GM20000 (cell line): ENCODE measurements around the gene GPRIN3.

ENCODE experiments used
- DNase-seq: peaks from one replicate; pipeline ENCODE4 v3.0.0; 2012; ENCODE audit warnings: low spot score
- TF ChIP-seq, protein P1 (sequence below): IDR thresholded peaks from 2 replicates; pipeline ENCODE4 v1.5.1; 2012; ENCODE audit warnings: mild to moderate bottlenecking, control low read depth; ENCODE audit errors: extremely low read depth, missing control alignments

GPRIN3 gene

DNA sequence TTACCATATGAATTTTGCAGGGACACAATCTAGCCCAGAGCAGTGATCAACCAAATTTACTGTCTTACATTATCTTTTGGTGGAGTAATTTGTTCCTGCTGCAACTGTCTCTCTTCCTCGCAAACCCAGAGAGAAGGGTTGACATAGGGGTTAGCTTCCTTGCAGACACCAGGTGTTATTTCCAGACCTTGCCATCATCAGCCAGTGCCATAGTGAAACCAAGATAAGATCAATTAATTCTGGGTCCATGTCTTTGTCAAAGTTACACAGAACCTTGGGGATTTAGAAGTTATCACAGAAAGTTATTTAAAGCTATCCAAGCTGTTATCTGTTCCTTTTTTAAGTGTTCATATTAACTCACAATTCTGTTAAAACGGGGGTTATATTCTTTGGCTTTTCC lies 23.6 kb upstream of the GPRIN3 start:
- TF ChIP-seq, protein P1, sequence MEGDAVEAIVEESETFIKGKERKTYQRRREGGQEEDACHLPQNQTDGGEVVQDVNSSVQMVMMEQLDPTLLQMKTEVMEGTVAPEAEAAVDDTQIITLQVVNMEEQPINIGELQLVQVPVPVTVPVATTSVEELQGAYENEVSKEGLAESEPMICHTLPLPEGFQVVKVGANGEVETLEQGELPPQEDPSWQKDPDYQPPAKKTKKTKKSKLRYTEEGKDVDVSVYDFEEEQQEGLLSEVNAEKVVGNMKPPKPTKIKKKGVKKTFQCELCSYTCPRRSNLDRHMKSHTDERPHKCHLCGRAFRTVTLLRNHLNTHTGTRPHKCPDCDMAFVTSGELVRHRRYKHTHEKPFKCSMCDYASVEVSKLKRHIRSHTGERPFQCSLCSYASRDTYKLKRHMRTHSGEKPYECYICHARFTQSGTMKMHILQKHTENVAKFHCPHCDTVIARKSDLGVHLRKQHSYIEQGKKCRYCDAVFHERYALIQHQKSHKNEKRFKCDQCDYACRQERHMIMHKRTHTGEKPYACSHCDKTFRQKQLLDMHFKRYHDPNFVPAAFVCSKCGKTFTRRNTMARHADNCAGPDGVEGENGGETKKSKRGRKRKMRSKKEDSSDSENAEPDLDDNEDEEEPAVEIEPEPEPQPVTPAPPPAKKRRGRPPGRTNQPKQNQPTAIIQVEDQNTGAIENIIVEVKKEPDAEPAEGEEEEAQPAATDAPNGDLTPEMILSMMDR: no peak
- DNase-seq: no peak

DNA sequence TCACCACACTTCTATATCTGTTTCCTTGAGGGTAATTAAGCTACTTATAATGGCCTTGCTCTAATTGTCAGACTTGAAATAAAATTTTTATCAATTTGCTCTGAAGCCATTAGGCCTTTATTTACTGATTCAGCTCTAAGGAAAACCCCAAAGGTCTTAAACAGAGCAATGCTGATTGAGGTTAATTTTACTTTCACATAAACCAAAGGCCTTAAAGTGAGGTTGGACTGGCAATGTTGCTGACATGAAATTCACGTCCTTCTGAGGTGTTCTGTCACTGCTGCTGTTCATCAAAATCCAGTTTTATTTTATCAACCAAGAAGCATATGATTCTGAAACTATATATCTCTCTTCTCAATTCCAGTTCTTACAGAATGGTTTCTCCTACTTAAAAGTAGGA lies 21.7 kb upstream of the GPRIN3 start:
- TF ChIP-seq, protein P1: no peak
- no peak for DNase-seq

GRCh38 chr4:89324671-89325070 lies 17.1 kb upstream of the GPRIN3 start:
- peak; percentile 48 for DNase-seq
- TF ChIP-seq, protein P1: no peak

GRCh38 chr4:89322671-89323070 lies 15.1 kb upstream of the GPRIN3 start:
- TF ChIP-seq, protein P1: no peak
- DNase-seq: no peak

DNA sequence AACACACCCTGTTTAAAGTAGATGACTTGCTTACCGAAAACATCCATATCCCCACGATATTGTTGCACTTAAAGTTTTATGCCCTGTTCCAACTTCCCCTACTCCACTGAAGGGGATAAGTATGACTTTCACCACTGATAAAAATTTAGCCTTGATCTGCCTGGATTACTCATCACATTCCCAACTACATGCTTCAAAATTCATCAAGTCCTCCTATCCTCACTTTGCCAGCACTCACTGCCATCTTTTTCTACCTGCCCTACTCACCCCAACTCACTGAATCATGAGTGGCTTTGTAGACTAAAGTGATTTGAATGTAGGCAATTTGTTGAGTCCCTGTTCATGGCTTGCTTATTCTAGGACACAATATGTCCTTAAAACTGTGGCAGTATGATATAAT lies 12.2 kb upstream of the GPRIN3 start:
- no peak for DNase-seq
- TF ChIP-seq, protein P1: no peak

DNA sequence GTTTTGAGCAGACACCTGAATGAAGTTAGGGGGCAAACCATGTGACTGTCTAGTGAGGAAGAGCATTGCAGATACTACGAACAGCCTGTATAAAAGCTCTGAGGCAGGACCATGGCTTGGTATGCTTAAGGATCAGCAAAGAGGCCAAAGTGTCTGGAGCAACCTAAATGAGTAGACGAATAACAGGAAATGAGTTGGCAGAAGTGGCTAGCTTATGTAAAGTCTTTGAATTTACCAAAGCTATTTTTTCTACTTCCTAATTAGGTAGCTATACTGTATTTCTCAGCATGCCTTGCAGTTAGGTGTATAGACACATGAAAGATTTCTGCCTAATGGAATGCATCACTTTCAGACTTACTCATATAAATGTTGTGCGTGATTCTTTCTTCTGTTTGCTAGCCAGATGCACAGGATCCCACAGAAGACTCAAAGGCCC lies 9.3 kb upstream of the GPRIN3 start:
- TF ChIP-seq, protein P1: no peak
- DNase-seq: no peak

DNA sequence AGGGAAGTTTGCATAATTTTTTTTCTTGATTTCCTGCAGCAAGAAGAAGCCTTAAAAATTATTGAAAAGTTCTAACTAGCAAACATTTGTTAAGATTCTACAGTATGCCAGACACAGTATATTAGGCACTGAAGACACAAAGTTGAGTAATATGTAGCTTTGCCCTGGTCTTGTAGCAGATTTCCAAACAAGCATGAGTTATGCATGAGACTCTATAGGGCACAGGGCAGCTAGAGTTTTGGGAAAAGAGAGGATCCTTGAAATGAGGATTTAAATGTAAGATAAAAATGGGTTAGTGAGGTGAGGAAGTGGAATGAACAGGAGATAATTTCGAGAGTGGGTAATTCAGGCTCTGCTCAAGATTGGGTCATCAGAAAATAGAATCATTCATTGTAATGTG lies 8.6 kb upstream of the GPRIN3 start:
- TF ChIP-seq, protein P1: no peak
- no peak for DNase-seq
